Mesothelial cell of epicardium (in vitro differentiated cells): ENCODE data around the gene ADAM22. TPM values are rescaled to one million over a fixed set of nuclear protein-coding genes. Genes with fewer than 3 reads are reported as not detected.
"Not testable (repeated sequence)": the region's sequence is repeated elsewhere in the genome, so short reads cannot be mapped to it uniquely, and the experiment has no call there.

Source experiments
- DNase-seq, 2 experiments: peaks; one replicate each; pipeline ENCODE4 v3.0.0; 2021; ENCODE audit warnings: low spot score in 2 of 2; ENCODE audit not compliant: unreplicated experiment in 2 of 2
- H3K27ac Mint-ChIP-seq: 2 replicates; pipeline ENCODE4 v1.8.0; 2021; ENCODE audit warnings: mixed read lengths
- H3K27me3 Mint-ChIP-seq: 2 replicates; pipeline ENCODE4 v1.8.0; 2021; ENCODE audit warnings: low read depth, mixed read lengths
- H3K36me3 Mint-ChIP-seq: 2 replicates; pipeline ENCODE4 v1.8.0; 2021; ENCODE audit warnings: mixed read lengths
- H3K4me1 Mint-ChIP-seq: 2 replicates; pipeline ENCODE4 v1.8.0; 2021; ENCODE audit warnings: mixed read lengths
- H3K4me3 Mint-ChIP-seq: 2 replicates; pipeline ENCODE4 v1.8.0; 2021; ENCODE audit warnings: mild to moderate bottlenecking, moderate library complexity, mixed read lengths
- H3K9me3 Mint-ChIP-seq: 2 replicates; pipeline ENCODE4 v1.8.0; 2021; ENCODE audit warnings: mixed read lengths
- CTCF ChIP-seq: fragments of 200-600 bp; sonication (generic); IDR thresholded peaks from one replicate; pipeline ENCODE4 v1.5.0; 2021; ENCODE audit warnings: antibody characterized with exemption; ENCODE audit not compliant: unreplicated experiment
- total RNA-seq: library from RNA; stranded (reverse); gene quantifications from 3 replicates; pipeline ENCODE4 v1.2.1, GENCODE V29; 2021

ADAM22 gene
- total RNA-seq, 1 donor from 2014 or later, result 6.3 TPM

GRCh38 chr7:87933605-87933952 lies 472 bp upstream of the ADAM22 start:
- TF ChIP-seq CTCF, result no peak
- Mint-ChIP-seq H3K4me1 (peaks cover 10% of the 10 kb centered on the region), H3K36me3 (no peaks in the 10 kb centered on the region), H3K9me3 (peaks cover 8% of the 10 kb centered on the region), H3K27ac (no peak overlapping the region), H3K27me3 (peaks cover 47% of the 10 kb centered on the region), H3K4me3 (peak overlapping the region; percentile 89)
- no peak for DNase-seq

- Mint-ChIP-seq H3K4me1 (peaks cover 10% of the 10 kb centered on the region), H3K36me3 (no peaks in the 10 kb centered on the region)
- no peak for DNase-seq
These were observed 790 bp downstream of the ADAM22 start for GRCh38 chr7:87934699-87935383.

GRCh38 chr7:87935384-87935706 lies 1.3 kb downstream of the ADAM22 start:
- Mint-ChIP-seq H3K4me1 (peaks cover 10% of the 10 kb centered on the region), H3K36me3 (no peaks in the 10 kb centered on the region), H3K9me3 (peaks cover 4% of the 10 kb centered on the region), H3K27me3 (peaks cover 38% of the 10 kb centered on the region), H3K4me3 (peak overlapping the region; percentile 89), H3K27ac (no peak overlapping the region)
- TF ChIP-seq CTCF, result no peak
- DNase-seq, result no peak

More at GRCh38 chr7:87934699-87935383, 790 bp downstream of the ADAM22 start:
- no peak for TF ChIP-seq CTCF
- H3K27ac Mint-ChIP-seq, result no peak overlapping the region
- peak overlapping the region; percentile 89 for H3K4me3 Mint-ChIP-seq
- H3K9me3 Mint-ChIP-seq, result peaks cover 4% of the 10 kb centered on the region
- peaks cover 42% of the 10 kb centered on the region for H3K27me3 Mint-ChIP-seq

- no peak overlapping the region for H3K27ac Mint-ChIP-seq
- H3K9me3 Mint-ChIP-seq, result no peaks in the 10 kb centered on the region
- no peak for TF ChIP-seq CTCF
- H3K36me3 Mint-ChIP-seq, result no peaks in the 10 kb centered on the region
- H3K4me1 Mint-ChIP-seq, result no peaks in the 10 kb centered on the region
- H3K4me3 Mint-ChIP-seq, result no peak overlapping the region
- H3K27me3 Mint-ChIP-seq, result peaks cover 7% of the 10 kb centered on the region
- no peak for DNase-seq
These were observed 7.1 kb downstream of the ADAM22 start for GRCh38 chr7:87941138-87941537.

- no peak for DNase-seq
- H3K9me3 Mint-ChIP-seq, result peaks cover 3% of the 10 kb centered on the region
- TF ChIP-seq CTCF, result no peak
- H3K4me1 Mint-ChIP-seq, result no peaks in the 10 kb centered on the region
- no peak overlapping the region for H3K27ac Mint-ChIP-seq
- no peaks in the 10 kb centered on the region for H3K36me3 Mint-ChIP-seq
- no peak overlapping the region for H3K4me3 Mint-ChIP-seq
- no peaks in the 10 kb centered on the region for H3K27me3 Mint-ChIP-seq
These were observed 10.5 kb downstream of the ADAM22 start for GRCh38 chr7:87944547-87944946.

GRCh38 chr7:87945926-87946325 lies 11.9 kb downstream of the ADAM22 start:
- not testable (repeated sequence) for H3K4me3 Mint-ChIP-seq, H3K9me3 Mint-ChIP-seq, H3K27ac Mint-ChIP-seq, H3K4me1 Mint-ChIP-seq, DNase-seq, H3K27me3 Mint-ChIP-seq, H3K36me3 Mint-ChIP-seq
